Cardiac fibroblast (primary cell): Measurements from ENCODE around the gene SIK3.

Experiments
- DNase-seq, 2 donors: peaks; one replicate each; pipeline versions ENCODE4 v3.0.0 to v3.0.0-alpha.2; 2010; ENCODE audit warnings: low read depth in 2 of 2
- H3K4me3 ChIP-seq, 2 donors: replicated peaks in 1 of 2; 1 replicate in 1 of 2; 2 replicates in 1 of 2; pipeline ENCODE4 v1.5.1; 2011; ENCODE audit warnings: low read depth in 2 of 2, low read length in 2 of 2, mild to moderate bottlenecking in 2 of 2, moderate library complexity in 1 of 2
- CTCF ChIP-seq: IDR thresholded peaks from one replicate; pipeline ENCODE4 v1.5.1; 2011; ENCODE audit warnings: low read depth, mild to moderate bottlenecking, low read length, inconsistent platforms

The SIK3 gene

GRCh38 chr11:116828632-116829524 is 269.4 kb downstream of the SIK3 start:
- TF ChIP-seq CTCF: no peak
- H3K4me3 ChIP-seq: no peak overlapping the region
- DNase-seq: no peak

- no peak overlapping the region for H3K4me3 ChIP-seq
- no peak for TF ChIP-seq CTCF
- no peak for DNase-seq
These were observed 270.8 kb downstream of the SIK3 start for GRCh38 chr11:116827461-116827860.

GRCh38 chr11:116826751-116827431 is 271.3 kb downstream of the SIK3 start:
- no peak for DNase-seq
- no peak overlapping the region for H3K4me3 ChIP-seq
- TF ChIP-seq CTCF: no peak

GRCh38 chr11:116825854-116826750 is 272.1 kb downstream of the SIK3 start:
- no peak for DNase-seq
- no peak for TF ChIP-seq CTCF
- H3K4me3 ChIP-seq: no peak overlapping the region

- H3K4me3 ChIP-seq: no peak overlapping the region
- TF ChIP-seq CTCF: no peak
- DNase-seq: no peak
These were observed 272.8 kb downstream of the SIK3 start for GRCh38 chr11:116825434-116825833.

GRCh38 chr11:116823031-116823843 is 275.0 kb downstream of the SIK3 start, which contains the start of gene APOA4:
APOA4 (minus strand) TSS chr11:116823304; CDS start chr11:116823191, 113 bp downstream.
- H3K4me3 ChIP-seq: no peak within 1 kb of the TSS
- no peak for TF ChIP-seq CTCF
- DNase-seq: no peak
